ENCODE results near the gene PSEN2. TPM values are rescaled to one million over a fixed set of nuclear protein-coding genes. Genes with fewer than 3 reads are reported as not detected.

PSEN2 gene
- total RNA-seq, 1 experiment from 2014 or later = 37.5 TPM

DNA sequence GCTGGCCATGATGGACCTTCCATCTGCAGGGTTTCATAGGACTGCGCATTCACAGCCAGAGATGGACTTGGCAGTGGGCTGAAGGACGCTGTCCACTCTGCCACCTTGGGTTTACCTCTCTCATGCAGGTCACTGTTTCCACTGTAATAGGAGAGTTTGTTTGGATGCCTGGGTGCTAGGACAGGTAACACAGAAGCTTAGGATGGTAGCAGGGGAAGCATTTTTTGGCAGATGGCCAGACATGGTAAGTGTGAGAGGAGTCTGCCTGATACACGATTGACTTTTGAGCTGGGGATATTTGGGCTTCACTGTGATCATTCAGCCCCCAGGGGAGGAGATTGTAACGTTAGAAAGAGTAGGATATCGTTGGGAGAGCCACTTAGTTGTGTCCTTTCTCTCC lies 11.8 kb downstream of the PSEN2 start:
- H3K27me3 ChIP-seq (replicated peaks; ENCODE audit: control insufficient read depth, insufficient read depth, low read length) = no peaks in the 10 kb centered on the region
- Mint-ChIP-seq H3K4me1 (ENCODE audit: low read depth, unreplicated experiment) (peaks cover 10% of the 10 kb centered on the region), H3K27ac (ENCODE audit: unreplicated experiment) (no peak overlapping the region), H3K27me3 (ENCODE audit: insufficient read depth, unreplicated experiment) (no peaks in the 10 kb centered on the region), H3K36me3 (ENCODE audit: insufficient read depth, unreplicated experiment) (peaks cover 34% of the 10 kb centered on the region), H3K9me3 (ENCODE audit: unreplicated experiment) (no peaks in the 10 kb centered on the region), H3K4me3 (ENCODE audit: unreplicated experiment) (no peak overlapping the region)
- ChIA-PET CTCF (no interaction called here), POLR2A (no interaction called here)
- TF ChIP-seq, protein P1, sequence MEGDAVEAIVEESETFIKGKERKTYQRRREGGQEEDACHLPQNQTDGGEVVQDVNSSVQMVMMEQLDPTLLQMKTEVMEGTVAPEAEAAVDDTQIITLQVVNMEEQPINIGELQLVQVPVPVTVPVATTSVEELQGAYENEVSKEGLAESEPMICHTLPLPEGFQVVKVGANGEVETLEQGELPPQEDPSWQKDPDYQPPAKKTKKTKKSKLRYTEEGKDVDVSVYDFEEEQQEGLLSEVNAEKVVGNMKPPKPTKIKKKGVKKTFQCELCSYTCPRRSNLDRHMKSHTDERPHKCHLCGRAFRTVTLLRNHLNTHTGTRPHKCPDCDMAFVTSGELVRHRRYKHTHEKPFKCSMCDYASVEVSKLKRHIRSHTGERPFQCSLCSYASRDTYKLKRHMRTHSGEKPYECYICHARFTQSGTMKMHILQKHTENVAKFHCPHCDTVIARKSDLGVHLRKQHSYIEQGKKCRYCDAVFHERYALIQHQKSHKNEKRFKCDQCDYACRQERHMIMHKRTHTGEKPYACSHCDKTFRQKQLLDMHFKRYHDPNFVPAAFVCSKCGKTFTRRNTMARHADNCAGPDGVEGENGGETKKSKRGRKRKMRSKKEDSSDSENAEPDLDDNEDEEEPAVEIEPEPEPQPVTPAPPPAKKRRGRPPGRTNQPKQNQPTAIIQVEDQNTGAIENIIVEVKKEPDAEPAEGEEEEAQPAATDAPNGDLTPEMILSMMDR (IDR thresholded peaks at IDR 0.05; ENCODE audit: insufficient read depth in 1 of 2, low read depth in 1 of 2, low read length in 1 of 2, severe bottlenecking in 1 of 2, unreplicated experiment in 1 of 2) = no peak
- BruUV-seq (replicated peaks) = no TSS peak
- H3K4me3 ChIP-seq (ENCODE audit: low read depth, low read length) = no peak overlapping the region
- no peaks in the 10 kb centered on the region for H3K9me3 ChIP-seq
- H3K4me1 ChIP-seq = no peaks in the 10 kb centered on the region
- H3K36me3 ChIP-seq (ENCODE audit: control insufficient read depth, insufficient read depth, low read length) = peaks cover 3% of the 10 kb centered on the region
- no peak for DNase-seq
- intact Hi-C loops (cut with micrococcal nuclease; ENCODE audit: unreplicated experiment) = no loop called here

DNA sequence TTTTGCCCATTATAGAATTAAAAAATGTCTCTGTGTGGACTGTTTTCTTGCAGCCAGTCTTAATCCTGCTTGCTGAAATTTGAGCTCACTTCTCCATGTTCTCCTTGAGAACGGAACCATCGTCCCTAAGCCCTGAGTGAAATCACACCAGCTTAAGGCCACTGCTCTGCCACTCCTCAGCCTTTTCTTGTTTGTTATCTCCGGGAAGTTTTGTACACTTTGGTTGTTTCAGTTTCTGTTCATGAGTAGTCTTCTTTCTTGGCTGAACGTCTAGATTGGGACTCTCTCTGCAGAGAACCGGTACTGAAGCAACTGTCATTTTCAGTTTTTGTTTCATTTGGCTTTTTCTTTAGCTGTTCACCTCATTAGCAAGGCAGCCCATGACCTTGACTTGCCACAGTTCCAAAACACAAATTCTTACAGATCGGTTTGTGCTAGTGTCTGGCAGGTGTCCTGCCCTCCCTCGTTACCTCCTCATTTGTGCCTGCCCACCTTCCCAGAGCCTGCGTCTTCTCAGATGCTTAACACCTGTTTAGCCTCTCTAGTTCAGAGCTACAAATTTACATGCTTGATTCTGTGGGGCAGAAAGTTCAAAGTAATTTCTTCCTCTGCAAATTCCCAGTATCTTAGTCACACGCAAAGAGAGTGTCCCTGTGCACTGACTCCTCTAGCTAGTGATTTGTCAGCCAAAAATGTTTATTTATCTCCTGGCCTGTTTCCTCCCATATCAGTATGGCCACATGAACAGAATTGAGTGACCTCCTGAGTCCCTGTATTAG lies 12.4 kb downstream of the PSEN2 start:
- Histone ChIP-seq H3K36me3 (ENCODE audit: control insufficient read depth, insufficient read depth, low read length) (peaks cover 3% of the 10 kb centered on the region), H3K27me3 (replicated peaks; ENCODE audit: control insufficient read depth, insufficient read depth, low read length) (no peaks in the 10 kb centered on the region), H3K9me3 (no peaks in the 10 kb centered on the region), H3K4me1 (no peaks in the 10 kb centered on the region), H3K4me3 (ENCODE audit: low read depth, low read length) (no peak overlapping the region)
- no peak for DNase-seq
- H3K27ac Mint-ChIP-seq (ENCODE audit: unreplicated experiment) = no peak overlapping the region
- TF ChIP-seq, protein P1 (IDR thresholded peaks at IDR 0.05; ENCODE audit: insufficient read depth in 1 of 2, low read depth in 1 of 2, low read length in 1 of 2, severe bottlenecking in 1 of 2, unreplicated experiment in 1 of 2) = no peak
- ChIA-PET CTCF (no interaction called here), POLR2A (no interaction called here)
- peaks cover 10% of the 10 kb centered on the region for H3K4me1 Mint-ChIP-seq (ENCODE audit: low read depth, unreplicated experiment)
- BruUV-seq (replicated peaks) = no TSS peak
- H3K36me3 Mint-ChIP-seq (ENCODE audit: insufficient read depth, unreplicated experiment) = peaks cover 34% of the 10 kb centered on the region
- no peaks in the 10 kb centered on the region for H3K27me3 Mint-ChIP-seq (ENCODE audit: insufficient read depth, unreplicated experiment)
- intact Hi-C loops (cut with micrococcal nuclease; ENCODE audit: unreplicated experiment) = no loop called here
- no peak overlapping the region for H3K4me3 Mint-ChIP-seq (ENCODE audit: unreplicated experiment)
- no peaks in the 10 kb centered on the region for H3K9me3 Mint-ChIP-seq (ENCODE audit: unreplicated experiment)

DNA sequence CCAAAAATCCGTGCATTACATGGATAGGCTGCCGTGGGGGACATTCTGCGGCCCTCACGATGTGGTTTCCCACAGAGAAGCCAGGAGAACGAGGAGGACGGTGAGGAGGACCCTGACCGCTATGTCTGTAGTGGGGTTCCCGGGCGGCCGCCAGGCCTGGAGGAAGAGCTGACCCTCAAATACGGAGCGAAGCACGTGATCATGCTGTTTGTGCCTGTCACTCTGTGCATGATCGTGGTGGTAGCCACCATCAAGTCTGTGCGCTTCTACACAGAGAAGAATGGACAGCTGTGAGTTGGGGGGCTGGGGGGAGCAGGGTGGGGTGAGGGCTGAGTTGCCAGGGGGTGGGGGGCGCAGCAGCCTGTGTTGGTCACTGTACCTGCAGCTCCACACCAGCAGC lies 13.2 kb downstream of the PSEN2 start:
- Mint-ChIP-seq H3K4me3 (ENCODE audit: unreplicated experiment) (no peak overlapping the region), H3K27me3 (ENCODE audit: insufficient read depth, unreplicated experiment) (no peaks in the 10 kb centered on the region), H3K36me3 (ENCODE audit: insufficient read depth, unreplicated experiment) (peaks cover 29% of the 10 kb centered on the region), H3K4me1 (ENCODE audit: low read depth, unreplicated experiment) (peaks cover 10% of the 10 kb centered on the region), H3K9me3 (ENCODE audit: unreplicated experiment) (no peaks in the 10 kb centered on the region), H3K27ac (ENCODE audit: unreplicated experiment) (no peak overlapping the region)
- ChIA-PET POLR2A (no interaction called here), CTCF (no interaction called here)
- Histone ChIP-seq H3K4me1 (no peaks in the 10 kb centered on the region), H3K36me3 (ENCODE audit: control insufficient read depth, insufficient read depth, low read length) (peaks cover 3% of the 10 kb centered on the region), H3K27me3 (replicated peaks; ENCODE audit: control insufficient read depth, insufficient read depth, low read length) (no peaks in the 10 kb centered on the region), H3K9me3 (no peaks in the 10 kb centered on the region), H3K4me3 (ENCODE audit: low read depth, low read length) (no peak overlapping the region)
- BruUV-seq (replicated peaks) = no TSS peak
- no peak for DNase-seq
- TF ChIP-seq, protein P1 (IDR thresholded peaks at IDR 0.05; ENCODE audit: insufficient read depth in 1 of 2, low read depth in 1 of 2, low read length in 1 of 2, severe bottlenecking in 1 of 2, unreplicated experiment in 1 of 2) = no peak
- intact Hi-C loops (cut with micrococcal nuclease; ENCODE audit: unreplicated experiment) = no loop called here

All from Caco-2 (cell line).